Uterus (tissue), 2 donors: ENCODE results near the gene CREB5.

Source experiments
- POLR2A ChIP-seq, 2 donors: fragments of 450-650 bp; IDR thresholded peaks; one replicate each; pipeline ENCODE4 v1.6.1; 2016; ENCODE audit warnings: antibody characterized with exemption in 2 of 2, mild to moderate bottlenecking in 1 of 2, moderate library complexity in 1 of 2
- TF ChIP-seq, protein P1 (sequence below), 4 experiments: fragments of 200-600 bp in 2 of 4; fragments of 450-650 bp in 2 of 4; sonication (generic) in 2 of 4; IDR thresholded peaks; one replicate each; pipeline ENCODE4 v1.5.1; 2016 to 2019; ENCODE audit warnings: antibody characterized with exemption in 4 of 4, mild to moderate bottlenecking in 2 of 4, moderate library complexity in 1 of 4

- no peak for TF ChIP-seq POLR2A (IDR thresholded peaks at IDR 0.05)
- TF ChIP-seq, protein P1, sequence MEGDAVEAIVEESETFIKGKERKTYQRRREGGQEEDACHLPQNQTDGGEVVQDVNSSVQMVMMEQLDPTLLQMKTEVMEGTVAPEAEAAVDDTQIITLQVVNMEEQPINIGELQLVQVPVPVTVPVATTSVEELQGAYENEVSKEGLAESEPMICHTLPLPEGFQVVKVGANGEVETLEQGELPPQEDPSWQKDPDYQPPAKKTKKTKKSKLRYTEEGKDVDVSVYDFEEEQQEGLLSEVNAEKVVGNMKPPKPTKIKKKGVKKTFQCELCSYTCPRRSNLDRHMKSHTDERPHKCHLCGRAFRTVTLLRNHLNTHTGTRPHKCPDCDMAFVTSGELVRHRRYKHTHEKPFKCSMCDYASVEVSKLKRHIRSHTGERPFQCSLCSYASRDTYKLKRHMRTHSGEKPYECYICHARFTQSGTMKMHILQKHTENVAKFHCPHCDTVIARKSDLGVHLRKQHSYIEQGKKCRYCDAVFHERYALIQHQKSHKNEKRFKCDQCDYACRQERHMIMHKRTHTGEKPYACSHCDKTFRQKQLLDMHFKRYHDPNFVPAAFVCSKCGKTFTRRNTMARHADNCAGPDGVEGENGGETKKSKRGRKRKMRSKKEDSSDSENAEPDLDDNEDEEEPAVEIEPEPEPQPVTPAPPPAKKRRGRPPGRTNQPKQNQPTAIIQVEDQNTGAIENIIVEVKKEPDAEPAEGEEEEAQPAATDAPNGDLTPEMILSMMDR (IDR thresholded peaks at IDR 0.05): no peak
Measured at GRCh38 chr7:28871077-28871476, 458.8 kb downstream of the CREB5 start.
